BE2C (cell line): ENCODE data around the gene PCDHA10.
"Not testable (repeated sequence)": the region's sequence is repeated elsewhere in the genome, so short reads cannot be mapped to it uniquely, and the experiment has no call there.

Experiments
- DNase-seq: peaks from one replicate; pipeline ENCODE4 v3.0.0-alpha.2; 2020
- H3K27me3 ChIP-seq: fragments of 250-450 bp; sonication (Bioruptor Pico); 2 replicates; pipeline ENCODE4 v1.5.1; 2020; ENCODE audit warnings: mild to moderate bottlenecking
- H3K36me3 ChIP-seq: fragments of 250-450 bp; sonication (Bioruptor Pico); 2 replicates; pipeline ENCODE4 v1.5.1; 2020; ENCODE audit warnings: mild to moderate bottlenecking
- H3K4me1 ChIP-seq: fragments of 250-450 bp; sonication (Bioruptor Pico); 2 replicates; pipeline ENCODE4 v1.5.1; 2020
- H3K4me3 ChIP-seq: 2 replicates; pipeline ENCODE4 v1.5.1; 2011; ENCODE audit warnings: low read depth, low read length
- H3K9me3 ChIP-seq: fragments of 250-450 bp; sonication (Bioruptor Pico); 2 replicates; pipeline ENCODE4 v1.5.1; 2020
- TF ChIP-seq, protein P1 (sequence below): IDR thresholded peaks from 2 replicates; pipeline ENCODE4 v1.5.1; 2012; ENCODE audit warnings: mild to moderate bottlenecking, low read depth, low read length

Gene PCDHA10

DNA sequence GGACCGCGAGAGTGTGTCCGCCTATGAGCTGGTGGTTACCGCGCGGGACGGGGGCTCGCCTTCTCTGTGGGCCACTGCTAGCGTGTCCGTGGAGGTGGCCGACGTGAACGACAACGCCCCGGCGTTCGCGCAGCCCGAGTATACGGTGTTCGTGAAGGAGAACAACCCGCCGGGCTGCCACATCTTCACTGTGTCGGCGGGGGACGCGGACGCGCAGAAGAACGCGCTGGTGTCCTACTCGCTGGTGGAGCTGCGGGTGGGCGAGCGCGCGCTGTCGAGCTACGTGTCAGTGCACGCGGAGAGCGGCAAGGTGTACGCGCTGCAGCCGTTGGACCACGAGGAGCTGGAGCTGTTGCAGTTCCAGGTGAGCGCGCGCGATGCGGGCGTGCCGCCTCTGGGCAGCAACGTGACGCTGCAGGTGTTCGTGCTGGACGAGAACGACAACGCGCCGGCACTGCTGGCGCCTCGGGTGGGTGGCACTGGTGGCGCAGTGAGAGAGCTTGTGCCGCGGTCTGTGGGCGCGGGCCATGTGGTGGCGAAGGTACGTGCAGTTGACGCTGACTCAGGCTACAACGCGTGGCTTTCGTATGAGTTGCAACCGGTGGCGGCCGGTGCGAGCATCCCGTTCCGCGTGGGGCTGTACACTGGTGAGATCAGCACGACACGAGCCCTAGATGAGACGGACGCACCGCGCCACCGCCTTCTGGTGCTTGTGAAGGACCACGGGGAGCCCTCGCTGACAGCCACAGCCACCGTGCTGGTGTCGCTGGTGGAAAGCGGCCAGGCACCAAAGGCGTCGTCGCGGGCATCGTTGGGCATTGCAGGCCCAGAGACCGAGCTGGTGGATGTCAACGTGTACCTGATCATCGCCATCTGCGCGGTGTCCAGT lies 19.8 kb upstream of the PCDHA10 start:
- TF ChIP-seq, protein P1, sequence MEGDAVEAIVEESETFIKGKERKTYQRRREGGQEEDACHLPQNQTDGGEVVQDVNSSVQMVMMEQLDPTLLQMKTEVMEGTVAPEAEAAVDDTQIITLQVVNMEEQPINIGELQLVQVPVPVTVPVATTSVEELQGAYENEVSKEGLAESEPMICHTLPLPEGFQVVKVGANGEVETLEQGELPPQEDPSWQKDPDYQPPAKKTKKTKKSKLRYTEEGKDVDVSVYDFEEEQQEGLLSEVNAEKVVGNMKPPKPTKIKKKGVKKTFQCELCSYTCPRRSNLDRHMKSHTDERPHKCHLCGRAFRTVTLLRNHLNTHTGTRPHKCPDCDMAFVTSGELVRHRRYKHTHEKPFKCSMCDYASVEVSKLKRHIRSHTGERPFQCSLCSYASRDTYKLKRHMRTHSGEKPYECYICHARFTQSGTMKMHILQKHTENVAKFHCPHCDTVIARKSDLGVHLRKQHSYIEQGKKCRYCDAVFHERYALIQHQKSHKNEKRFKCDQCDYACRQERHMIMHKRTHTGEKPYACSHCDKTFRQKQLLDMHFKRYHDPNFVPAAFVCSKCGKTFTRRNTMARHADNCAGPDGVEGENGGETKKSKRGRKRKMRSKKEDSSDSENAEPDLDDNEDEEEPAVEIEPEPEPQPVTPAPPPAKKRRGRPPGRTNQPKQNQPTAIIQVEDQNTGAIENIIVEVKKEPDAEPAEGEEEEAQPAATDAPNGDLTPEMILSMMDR = no peak
- H3K9me3 ChIP-seq = no peaks in the 10 kb centered on the region
- H3K27me3 ChIP-seq = no peaks in the 10 kb centered on the region
- H3K36me3 ChIP-seq = no peaks in the 10 kb centered on the region
- H3K4me1 ChIP-seq = no peaks in the 10 kb centered on the region
- no peak overlapping the region for H3K4me3 ChIP-seq
- no peak for DNase-seq

DNA sequence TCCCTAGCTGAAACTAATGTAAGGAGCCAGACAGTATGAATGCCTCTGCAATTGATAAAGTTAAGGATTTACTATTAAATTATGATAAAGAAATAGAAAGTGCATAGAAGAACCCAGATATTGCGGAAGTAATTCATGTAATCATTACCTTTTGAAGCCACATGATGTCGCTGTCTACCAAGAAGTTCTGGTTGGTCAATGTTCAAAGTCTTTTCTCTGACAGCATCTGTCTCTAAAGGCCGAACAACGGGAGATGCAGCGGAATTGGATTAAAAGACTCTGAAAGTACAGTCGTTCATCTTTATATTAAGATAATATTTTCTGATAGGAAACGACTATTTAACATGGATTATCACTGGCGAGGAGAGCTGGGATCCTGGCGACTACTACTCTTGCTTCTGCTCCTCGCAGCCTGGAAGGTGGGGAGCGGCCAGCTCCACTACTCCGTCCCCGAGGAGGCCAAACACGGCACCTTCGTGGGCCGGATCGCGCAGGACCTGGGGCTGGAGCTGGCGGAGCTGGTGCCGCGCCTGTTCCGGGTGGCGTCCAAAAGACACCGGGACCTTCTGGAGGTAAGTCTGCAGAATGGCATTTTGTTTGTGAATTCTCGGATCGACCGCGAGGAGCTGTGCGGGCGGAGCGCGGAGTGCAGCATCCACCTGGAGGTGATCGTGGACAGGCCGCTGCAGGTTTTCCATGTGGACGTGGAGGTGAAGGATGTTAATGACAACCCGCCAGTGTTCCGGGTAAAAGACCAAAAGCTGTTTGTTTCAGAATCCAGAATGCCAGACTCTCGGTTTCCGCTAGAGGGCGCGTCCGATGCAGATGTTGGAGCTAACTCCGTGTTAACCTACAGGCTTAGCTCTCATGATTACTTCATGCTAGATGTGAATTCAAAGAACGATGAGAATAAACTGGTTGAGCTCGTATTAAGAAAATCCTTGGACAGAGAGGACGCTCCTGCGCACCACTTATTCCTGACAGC lies 14.4 kb upstream of the PCDHA10 start, which contains the start of gene PCDHA8:
PCDHA8 (plus strand) TSS at position 210 of the 985 bp plus-strand sequence; CDS start at position 345, 135 bp downstream.
- H3K4me1 ChIP-seq = no peaks in the 10 kb centered on the region
- TF ChIP-seq, protein P1 = peak; percentile 91
- H3K9me3 ChIP-seq = no peaks in the 10 kb centered on the region
- no peaks in the 10 kb centered on the region for H3K27me3 ChIP-seq
- no peaks in the 10 kb centered on the region for H3K36me3 ChIP-seq
- DNase-seq = peak; percentile 82
- peak within 1 kb of the TSS; percentile 69 for H3K4me3 ChIP-seq

DNA sequence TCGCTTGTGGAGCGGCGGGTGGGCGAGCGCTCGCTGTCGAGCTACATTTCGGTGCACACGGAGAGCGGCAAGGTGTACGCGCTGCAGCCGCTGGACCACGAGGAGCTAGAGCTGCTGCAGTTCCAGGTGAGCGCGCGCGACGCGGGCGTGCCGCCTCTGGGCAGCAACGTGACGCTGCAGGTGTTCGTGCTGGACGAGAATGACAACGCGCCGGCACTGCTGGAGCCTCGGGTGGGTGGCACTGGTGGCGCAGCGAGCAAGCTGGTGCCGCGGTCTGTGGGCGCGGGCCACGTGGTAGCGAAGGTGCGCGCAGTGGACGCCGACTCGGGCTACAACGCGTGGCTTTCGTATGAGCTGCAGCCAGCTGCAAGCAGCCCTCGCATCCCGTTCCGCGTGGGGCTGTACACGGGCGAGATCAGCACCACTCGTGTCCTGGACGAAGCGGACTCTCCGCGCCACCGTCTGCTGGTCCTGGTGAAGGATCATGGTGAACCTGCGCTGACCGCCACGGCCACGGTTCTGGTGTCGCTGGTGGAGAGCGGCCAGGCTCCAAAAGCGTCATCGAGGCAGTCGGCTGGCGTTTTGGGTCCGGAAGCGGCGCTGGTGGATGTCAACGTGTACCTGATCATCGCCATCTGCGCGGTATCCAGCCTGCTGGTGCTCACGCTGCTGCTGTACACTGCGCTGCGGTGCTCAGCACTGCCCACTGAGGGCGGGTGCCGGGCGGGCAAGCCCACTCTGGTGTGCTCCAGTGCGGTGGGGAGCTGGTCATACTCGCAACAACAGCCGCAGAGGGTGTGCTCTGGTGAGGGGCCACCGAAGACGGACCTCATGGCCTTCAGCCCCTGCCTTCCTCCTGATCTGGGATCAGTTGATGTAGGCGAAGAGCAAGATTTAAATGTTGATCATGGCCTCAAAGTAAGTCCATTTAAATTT lies 12.6 kb upstream of the PCDHA10 start:
- no peak for DNase-seq
- no peaks in the 10 kb centered on the region for H3K4me1 ChIP-seq
- H3K4me3 ChIP-seq = no peak overlapping the region
- TF ChIP-seq, protein P1 = no peak
- H3K36me3 ChIP-seq = no peaks in the 10 kb centered on the region
- H3K27me3 ChIP-seq = no peaks in the 10 kb centered on the region
- H3K9me3 ChIP-seq = no peaks in the 10 kb centered on the region

DNA sequence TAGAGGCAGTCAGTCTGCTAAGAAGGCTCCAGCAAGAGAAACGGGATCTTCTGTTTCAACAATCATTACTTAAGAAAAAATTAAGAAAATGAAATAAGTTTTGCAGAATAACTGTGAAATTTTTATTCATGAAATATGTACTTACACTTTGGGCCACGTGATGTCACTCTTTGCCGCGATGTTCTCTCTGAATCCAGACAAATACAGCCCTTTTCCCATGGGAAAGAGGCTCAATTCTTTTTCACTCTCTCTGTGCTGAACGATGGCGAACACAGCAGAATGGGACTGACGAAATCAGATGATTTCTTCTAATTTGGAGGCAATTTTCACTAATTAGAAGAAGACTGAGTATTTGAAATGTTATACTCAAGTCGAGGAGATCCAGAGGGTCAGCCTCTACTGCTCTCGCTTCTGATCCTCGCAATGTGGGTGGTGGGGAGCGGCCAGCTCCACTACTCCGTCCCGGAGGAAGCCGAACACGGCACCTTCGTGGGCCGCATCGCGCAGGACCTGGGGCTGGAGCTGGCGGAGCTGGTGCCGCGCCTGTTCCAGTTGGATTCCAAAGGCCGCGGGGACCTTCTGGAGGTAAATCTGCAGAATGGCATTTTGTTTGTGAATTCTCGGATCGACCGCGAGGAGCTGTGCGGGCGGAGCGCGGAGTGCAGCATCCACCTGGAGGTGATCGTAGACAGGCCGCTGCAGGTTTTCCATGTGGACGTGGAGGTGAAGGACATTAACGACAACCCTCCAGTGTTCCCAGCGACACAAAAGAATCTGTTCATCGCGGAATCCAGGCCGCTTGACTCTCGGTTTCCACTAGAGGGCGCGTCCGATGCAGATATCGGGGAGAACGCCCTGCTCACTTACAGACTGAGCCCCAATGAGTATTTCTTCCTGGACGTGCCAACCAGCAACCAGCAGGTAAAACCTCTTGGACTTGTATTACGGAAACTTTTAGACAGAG lies 7.3 kb upstream of the PCDHA10 start, which contains the start of gene PCDHA9:
PCDHA9 (plus strand) TSS at position 244 of the 964 bp plus-strand sequence; CDS start at position 358, 114 bp downstream.
- H3K27me3 ChIP-seq, H3K9me3 ChIP-seq, H3K4me3 ChIP-seq, DNase-seq, H3K36me3 ChIP-seq, H3K4me1 ChIP-seq: not testable (repeated sequence)

DNA sequence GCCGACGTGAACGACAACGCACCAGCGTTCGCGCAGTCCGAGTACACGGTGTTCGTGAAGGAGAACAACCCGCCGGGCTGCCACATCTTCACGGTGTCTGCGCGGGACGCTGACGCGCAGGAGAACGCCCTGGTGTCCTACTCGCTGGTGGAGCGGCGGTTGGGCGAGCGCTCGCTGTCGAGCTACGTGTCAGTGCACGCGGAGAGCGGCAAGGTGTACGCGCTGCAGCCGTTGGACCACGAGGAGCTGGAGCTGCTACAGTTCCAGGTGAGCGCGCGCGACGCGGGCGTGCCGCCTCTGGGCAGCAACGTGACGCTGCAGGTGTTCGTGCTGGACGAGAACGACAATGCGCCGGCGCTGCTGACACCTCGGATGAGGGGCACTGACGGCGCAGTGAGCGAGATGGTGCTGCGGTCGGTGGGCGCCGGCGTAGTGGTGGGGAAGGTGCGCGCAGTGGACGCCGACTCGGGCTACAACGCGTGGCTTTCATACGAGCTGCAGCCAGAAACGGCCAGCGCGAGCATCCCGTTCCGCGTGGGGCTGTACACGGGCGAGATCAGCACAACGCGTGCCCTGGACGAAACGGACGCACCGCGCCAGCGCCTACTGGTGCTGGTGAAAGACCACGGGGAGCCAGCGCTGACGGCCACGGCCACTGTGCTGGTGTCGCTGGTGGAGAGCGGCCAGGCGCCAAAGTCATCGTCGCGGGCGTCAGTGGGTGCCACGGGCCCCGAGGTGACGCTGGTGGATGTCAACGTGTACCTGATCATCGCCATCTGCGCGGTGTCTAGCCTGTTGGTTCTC lies 5.7 kb upstream of the PCDHA10 start:
- H3K4me3 ChIP-seq, DNase-seq, H3K9me3 ChIP-seq, H3K27me3 ChIP-seq, H3K4me1 ChIP-seq, H3K36me3 ChIP-seq: not testable (repeated sequence)
